GM12892 (cell line): ENCODE data around the gene MOCOS.

ENCODE experiments used
- POLR2A ChIP-seq: IDR thresholded peaks from 2 replicates; pipeline ENCODE4 v1.6.1; 2011; ENCODE audit warnings: low read depth, low read length, control low read depth
- POLR2AphosphoS5 ChIP-seq: IDR thresholded peaks from 2 replicates; pipeline ENCODE4 v1.6.1; 2011; ENCODE audit warnings: low read depth, low read length, control low read depth
- TAF1 ChIP-seq: IDR thresholded peaks from 2 replicates; pipeline ENCODE4 v1.6.1; 2011; ENCODE audit warnings: low read depth, mild to moderate bottlenecking, control low read depth, low read length, borderline replicate concordance

DNA sequence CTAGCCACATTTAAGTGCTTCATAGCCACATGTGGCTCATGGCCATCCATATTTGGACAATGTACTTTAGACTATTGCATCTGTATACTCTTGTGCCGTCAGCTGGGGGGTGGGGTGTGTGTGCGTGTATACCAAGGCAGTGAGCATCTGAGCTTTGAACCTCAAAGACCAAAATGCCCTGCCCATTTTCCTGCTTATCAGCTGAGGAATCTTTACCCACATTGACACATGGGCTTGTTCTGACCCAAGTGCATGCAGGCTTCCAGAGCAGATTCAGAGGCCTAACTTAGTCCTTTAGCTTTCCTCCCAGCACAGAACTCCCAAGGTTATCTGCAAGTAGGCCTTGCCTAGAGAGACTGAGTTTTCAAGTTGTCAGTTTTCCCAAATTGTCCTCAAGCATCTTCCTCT, 11.1 kb upstream of the MOCOS start:
- TF ChIP-seq POLR2A = no peak
- no peak for TF ChIP-seq POLR2AphosphoS5
- no peak for TF ChIP-seq TAF1
